HG03575 (cell line): ENCODE results near the gene PTPRT.

ENCODE experiments used
- ATAC-seq: cut with Tn5 transposase; IDR thresholded peaks from one replicate; pipeline ENCODE4 v1.9.1; 2021; ENCODE audit not compliant: unreplicated experiment, insufficient number of reproducible peaks, low FRiP score; ENCODE audit errors: extremely low read depth

The PTPRT gene

GRCh38 chr20:42613076-42613475, 576.6 kb downstream of the PTPRT start:
- ATAC-seq = no peak

GRCh38 chr20:42611889-42612837, 577.5 kb downstream of the PTPRT start:
- no peak for ATAC-seq

- no peak for ATAC-seq
These were observed 578.3 kb downstream of the PTPRT start for GRCh38 chr20:42611423-42611822.

- ATAC-seq = no peak
These were observed 579.6 kb downstream of the PTPRT start for GRCh38 chr20:42610070-42610469.

GRCh38 chr20:42609618-42610017, 580.1 kb downstream of the PTPRT start:
- no peak for ATAC-seq

GRCh38 chr20:42604998-42605956, 584.4 kb downstream of the PTPRT start:
- no peak for ATAC-seq

GRCh38 chr20:42603655-42604054, 586.1 kb downstream of the PTPRT start:
- no peak for ATAC-seq

GRCh38 chr20:42598581-42598980, 591.1 kb downstream of the PTPRT start:
- ATAC-seq = no peak

GRCh38 chr20:42595625-42596024, 594.1 kb downstream of the PTPRT start:
- no peak for ATAC-seq

- no peak for ATAC-seq
These were observed 595.0 kb downstream of the PTPRT start for GRCh38 chr20:42594659-42595058.

GRCh38 chr20:42594011-42594410, 595.7 kb downstream of the PTPRT start:
- no peak for ATAC-seq

GRCh38 chr20:42589976-42590639, 599.6 kb downstream of the PTPRT start:
- ATAC-seq = no peak

GRCh38 chr20:42588847-42589246, 600.9 kb downstream of the PTPRT start:
- ATAC-seq = no peak

- ATAC-seq = no peak
These were observed 602.3 kb downstream of the PTPRT start for GRCh38 chr20:42587427-42587826.

- ATAC-seq = no peak
These were observed 608.4 kb downstream of the PTPRT start for GRCh38 chr20:42581311-42581710.

GRCh38 chr20:42576167-42576566, 613.5 kb downstream of the PTPRT start:
- ATAC-seq = no peak

GRCh38 chr20:42572320-42573016, 617.2 kb downstream of the PTPRT start:
- no peak for ATAC-seq

- no peak for ATAC-seq
These were observed 622.3 kb downstream of the PTPRT start for GRCh38 chr20:42567409-42567808.
